ENCODE data around the gene NUMB. TPM values are rescaled to one million over a fixed set of nuclear protein-coding genes. Genes with fewer than 3 reads are reported as not detected.

Gene NUMB
- total RNA-seq, 2 experiments from 2014 or later, result 18.6 to 87.8 TPM

DNA sequence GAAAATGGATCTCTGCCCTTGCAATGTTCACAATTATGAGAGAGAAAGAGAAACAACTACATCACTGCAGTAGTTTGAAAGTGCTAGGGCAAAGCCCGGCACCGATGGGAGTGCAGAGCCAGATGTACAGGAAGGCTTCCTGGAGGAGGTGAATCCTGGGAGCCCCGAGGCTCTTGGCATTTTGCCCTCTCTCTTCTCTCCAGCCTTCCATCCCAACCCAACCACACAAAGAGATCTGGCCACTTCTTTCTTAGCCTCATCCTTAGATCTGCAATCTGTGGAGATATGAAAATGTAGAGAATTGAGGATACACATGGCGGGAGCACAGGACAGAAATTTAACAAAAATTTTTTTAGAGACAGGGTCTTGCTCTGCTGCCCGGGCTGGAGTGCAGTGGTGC, 224.3 kb downstream of the NUMB start:
- no TSS peak for BruUV-seq (replicated peaks)
- H3K36me3 ChIP-seq (ENCODE audit: insufficient read depth, low read length), result no peaks in the 10 kb centered on the region
- H3K4me3 ChIP-seq (ENCODE audit: low read depth, low read length, poor library complexity, severe bottlenecking), result no peak overlapping the region
- H3K4me2 ChIP-seq (ENCODE audit: low read length), result no peak overlapping the region
- no peak for TF ChIP-seq EZH2phosphoT487 (IDR thresholded peaks at IDR 0.05; ENCODE audit: borderline replicate concordance, low read depth, low read length)
- TF ChIP-seq, protein P1, sequence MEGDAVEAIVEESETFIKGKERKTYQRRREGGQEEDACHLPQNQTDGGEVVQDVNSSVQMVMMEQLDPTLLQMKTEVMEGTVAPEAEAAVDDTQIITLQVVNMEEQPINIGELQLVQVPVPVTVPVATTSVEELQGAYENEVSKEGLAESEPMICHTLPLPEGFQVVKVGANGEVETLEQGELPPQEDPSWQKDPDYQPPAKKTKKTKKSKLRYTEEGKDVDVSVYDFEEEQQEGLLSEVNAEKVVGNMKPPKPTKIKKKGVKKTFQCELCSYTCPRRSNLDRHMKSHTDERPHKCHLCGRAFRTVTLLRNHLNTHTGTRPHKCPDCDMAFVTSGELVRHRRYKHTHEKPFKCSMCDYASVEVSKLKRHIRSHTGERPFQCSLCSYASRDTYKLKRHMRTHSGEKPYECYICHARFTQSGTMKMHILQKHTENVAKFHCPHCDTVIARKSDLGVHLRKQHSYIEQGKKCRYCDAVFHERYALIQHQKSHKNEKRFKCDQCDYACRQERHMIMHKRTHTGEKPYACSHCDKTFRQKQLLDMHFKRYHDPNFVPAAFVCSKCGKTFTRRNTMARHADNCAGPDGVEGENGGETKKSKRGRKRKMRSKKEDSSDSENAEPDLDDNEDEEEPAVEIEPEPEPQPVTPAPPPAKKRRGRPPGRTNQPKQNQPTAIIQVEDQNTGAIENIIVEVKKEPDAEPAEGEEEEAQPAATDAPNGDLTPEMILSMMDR (conservative IDR thresholded peaks at IDR 0.05; ENCODE audit: low read length), result no peak
- DNase-seq (ENCODE audit: low spot score), result no peak
- ChIA-PET CTCF (ENCODE audit: unreplicated experiment) (no interaction called here), POLR2A (interaction anchor here (0.6 kb wide), 1 partner anchor 237 kb away, joined by 3 read pairs; no protein-coding TSS in a partner anchor)
- intact Hi-C loops (cut with micrococcal nuclease; ENCODE audit: unreplicated experiment), result no loop called here
- H4K20me1 ChIP-seq (ENCODE audit: insufficient read depth, low read length), result no peaks in the 10 kb centered on the region
- H3K9me2 ChIP-seq (ENCODE audit: insufficient read depth, low read length), result no peaks in the 10 kb centered on the region
- no peak overlapping the region for H2AFZ ChIP-seq (ENCODE audit: low read length)
- H3K27ac ChIP-seq (ENCODE audit: low read depth, low read length, poor library complexity, severe bottlenecking), result no peak overlapping the region
- no peaks in the 10 kb centered on the region for H3K9me3 ChIP-seq (ENCODE audit: low read length)
- peaks cover 13% of the 10 kb centered on the region for H3K4me1 ChIP-seq (ENCODE audit: insufficient read depth, low read length, poor library complexity, severe bottlenecking)
- no peaks in the 10 kb centered on the region for H3K79me2 ChIP-seq (ENCODE audit: insufficient read depth, low read depth, low read length)

- Histone ChIP-seq H3K79me2 (ENCODE audit: insufficient read depth, low read depth, low read length) (no peaks in the 10 kb centered on the region), H4K20me1 (ENCODE audit: insufficient read depth, low read length) (no peaks in the 10 kb centered on the region), H3K4me2 (ENCODE audit: low read length) (no peak overlapping the region), H3K36me3 (ENCODE audit: insufficient read depth, low read length) (no peaks in the 10 kb centered on the region), H3K4me1 (ENCODE audit: insufficient read depth, low read length, poor library complexity, severe bottlenecking) (peaks cover 13% of the 10 kb centered on the region), H3K9me2 (ENCODE audit: insufficient read depth, low read length) (no peaks in the 10 kb centered on the region), H2AFZ (ENCODE audit: low read length) (no peak overlapping the region), H3K4me3 (ENCODE audit: low read depth, low read length, poor library complexity, severe bottlenecking) (no peak overlapping the region), H3K27ac (ENCODE audit: low read depth, low read length, poor library complexity, severe bottlenecking) (no peak overlapping the region), H3K9me3 (ENCODE audit: low read length) (no peaks in the 10 kb centered on the region)
- ChIA-PET POLR2A (no interaction called here), CTCF (ENCODE audit: unreplicated experiment) (no interaction called here)
- no peak for DNase-seq (ENCODE audit: low spot score)
- BruUV-seq (replicated peaks), result no TSS peak
- TF ChIP-seq, protein P1 (conservative IDR thresholded peaks at IDR 0.05; ENCODE audit: low read length), result no peak
- TF ChIP-seq EZH2phosphoT487 (IDR thresholded peaks at IDR 0.05; ENCODE audit: borderline replicate concordance, low read depth, low read length), result no peak
- intact Hi-C loops (cut with micrococcal nuclease; ENCODE audit: unreplicated experiment), result no loop called here
Observed at GRCh38 chr14:73233564-73233963, 224.8 kb downstream of the NUMB start.

- CTCF ChIA-PET (ENCODE audit: unreplicated experiment), result no interaction called here
- H3K4me2 ChIP-seq (ENCODE audit: low read length), result no peak overlapping the region
Observed at GRCh38 chr14:73232984-73233383, 225.4 kb downstream of the NUMB start.

More at GRCh38 chr14:73232984-73233383, 225.4 kb downstream of the NUMB start:
- no peaks in the 10 kb centered on the region for H4K20me1 ChIP-seq (ENCODE audit: insufficient read depth, low read length)
- POLR2A ChIA-PET, result no interaction called here
- no TSS peak for BruUV-seq (replicated peaks)
- no peak overlapping the region for H3K4me3 ChIP-seq (ENCODE audit: low read depth, low read length, poor library complexity, severe bottlenecking)
- H3K9me3 ChIP-seq (ENCODE audit: low read length), result no peaks in the 10 kb centered on the region
- no peaks in the 10 kb centered on the region for H3K36me3 ChIP-seq (ENCODE audit: insufficient read depth, low read length)
- H3K79me2 ChIP-seq (ENCODE audit: insufficient read depth, low read depth, low read length), result no peaks in the 10 kb centered on the region
- TF ChIP-seq, protein P1 (conservative IDR thresholded peaks at IDR 0.05; ENCODE audit: low read length), result no peak
- no peak for TF ChIP-seq EZH2phosphoT487 (IDR thresholded peaks at IDR 0.05; ENCODE audit: borderline replicate concordance, low read depth, low read length)
- no peaks in the 10 kb centered on the region for H3K9me2 ChIP-seq (ENCODE audit: insufficient read depth, low read length)
- no peak for DNase-seq (ENCODE audit: low spot score)
- H3K27ac ChIP-seq (ENCODE audit: low read depth, low read length, poor library complexity, severe bottlenecking), result no peak overlapping the region
- no peak overlapping the region for H2AFZ ChIP-seq (ENCODE audit: low read length)
- intact Hi-C loops (cut with micrococcal nuclease; ENCODE audit: unreplicated experiment), result loop anchor here (1.0 kb wide), 1 partner anchor 239 kb away; no protein-coding TSS in a partner anchor
- H3K4me1 ChIP-seq (ENCODE audit: insufficient read depth, low read length, poor library complexity, severe bottlenecking), result peaks cover 13% of the 10 kb centered on the region
